Prostate gland (tissue), 2 donors: ENCODE results near the gene LSMEM2. TPM values are rescaled to one million over a fixed set of nuclear protein-coding genes. Genes with fewer than 3 reads are reported as not detected.

Experiments used
- DNase-seq: peaks from one replicate; pipeline ENCODE4 v3.0.0-alpha.2; 2019; ENCODE audit warnings: low spot score
- H3K27ac ChIP-seq, 2 donors: fragments of 200-600 bp; sonication (generic); 2 replicates each; pipeline ENCODE4 v1.5.1; 2017 to 2019
- H3K27me3 ChIP-seq: fragments of 200-600 bp; sonication (generic); replicated peaks from 2 replicates; pipeline ENCODE4 v1.5.1; 2019; ENCODE audit not compliant: insufficient read depth
- H3K36me3 ChIP-seq, 2 donors: fragments of 200-600 bp; sonication (generic); 1 replicate in 1 of 2; 2 replicates in 1 of 2; pipeline versions ENCODE4 v1.5.1 to v1.8.1; 2017 to 2019
- H3K4me1 ChIP-seq: fragments of 200-600 bp; sonication (generic); replicated peaks from 2 replicates; pipeline ENCODE4 v1.5.1; 2019
- H3K4me3 ChIP-seq, 2 donors: fragments of 200-600 bp; sonication (generic); 2 replicates each; pipeline ENCODE4 v1.5.1; 2017 to 2019
- H3K9me3 ChIP-seq: fragments of 200-600 bp; sonication (generic); 2 replicates; pipeline ENCODE4 v1.5.1; 2017
- POLR2A ChIP-seq: fragments of 450-650 bp; IDR thresholded peaks from one replicate; pipeline ENCODE4 v1.6.1; 2016; ENCODE audit warnings: antibody characterized with exemption, mild to moderate bottlenecking
- POLR2AphosphoS5 ChIP-seq: sonication (generic); formaldehyde crosslinking; IDR thresholded peaks from one replicate; pipeline ENCODE4 v1.6.1; 2017; ENCODE audit warnings: antibody characterized with exemption
- WGBS: methylation state at CpG from one replicate; pipeline ENCODE4 v1.1.5; 2018; 5-methylcytosine and 5-hydroxymethylcytosine counted together
- intact Hi-C: fragments of 100-400 bp; cut with DNase I; formaldehyde crosslinking; loops from one replicate; pipeline ENCODE4 v1.14.2; 2022
- total RNA-seq, 2 donors: library from RNA; depleted of rRNA; stranded (reverse); fragments of >200 nt; gene quantifications; one replicate each; pipeline ENCODE4 v1.1.0, GENCODE V29; 2016
- TF ChIP-seq, protein P1 (sequence below), 4 experiments: fragments of 200-600 bp in 2 of 4; fragments of 450-650 bp in 2 of 4; sonication (generic) in 2 of 4; IDR thresholded peaks; 1 replicate in 3 of 4; 2 replicates in 1 of 4; pipeline ENCODE4 v1.5.1; 2016 to 2019; ENCODE audit warnings: antibody characterized with exemption in 4 of 4, mild to moderate bottlenecking in 2 of 4, moderate library complexity in 2 of 4

The LSMEM2 gene
- total RNA-seq, 2 donors from 2014 or later, result not detected

DNA sequence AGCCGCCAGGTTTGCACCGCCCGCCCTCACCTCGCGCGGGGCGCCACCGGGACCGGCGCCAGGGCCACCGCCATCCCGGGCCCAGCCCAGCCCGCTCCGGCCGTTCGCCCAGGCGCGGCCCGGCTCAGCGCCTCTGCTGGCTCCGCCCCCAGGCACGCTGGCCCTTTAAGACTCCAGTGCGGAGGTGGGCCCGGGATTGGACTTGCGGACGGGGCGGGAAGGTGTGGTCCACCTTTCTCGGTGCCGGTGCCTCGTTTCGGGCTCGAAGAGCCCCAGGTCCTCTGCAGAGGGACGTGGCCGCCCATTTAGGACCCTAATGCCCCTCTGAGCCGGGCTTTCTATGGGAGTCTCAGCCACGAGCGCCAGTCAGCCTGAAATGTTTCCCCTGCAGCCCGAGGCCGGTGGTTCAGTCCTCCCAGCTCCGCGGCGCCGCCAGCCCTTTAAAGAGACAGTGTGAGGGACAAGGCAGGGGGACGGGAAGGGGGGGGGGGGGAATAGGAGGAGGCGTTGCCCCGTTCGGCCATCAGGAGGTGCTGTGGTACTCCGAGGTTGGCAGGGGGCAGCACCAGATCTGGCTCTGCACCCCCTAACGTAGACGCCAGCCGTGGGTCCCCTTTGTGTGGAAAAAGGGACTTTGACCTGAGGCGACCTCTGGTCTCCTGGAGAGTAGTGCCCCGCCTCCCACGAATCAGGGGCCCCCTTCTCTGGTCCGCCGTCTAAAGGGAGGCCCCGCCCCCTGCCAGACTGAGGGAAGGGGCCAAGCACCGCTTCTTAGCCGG is 42.6 kb downstream of the LSMEM2 start:
- TF ChIP-seq, protein P1, sequence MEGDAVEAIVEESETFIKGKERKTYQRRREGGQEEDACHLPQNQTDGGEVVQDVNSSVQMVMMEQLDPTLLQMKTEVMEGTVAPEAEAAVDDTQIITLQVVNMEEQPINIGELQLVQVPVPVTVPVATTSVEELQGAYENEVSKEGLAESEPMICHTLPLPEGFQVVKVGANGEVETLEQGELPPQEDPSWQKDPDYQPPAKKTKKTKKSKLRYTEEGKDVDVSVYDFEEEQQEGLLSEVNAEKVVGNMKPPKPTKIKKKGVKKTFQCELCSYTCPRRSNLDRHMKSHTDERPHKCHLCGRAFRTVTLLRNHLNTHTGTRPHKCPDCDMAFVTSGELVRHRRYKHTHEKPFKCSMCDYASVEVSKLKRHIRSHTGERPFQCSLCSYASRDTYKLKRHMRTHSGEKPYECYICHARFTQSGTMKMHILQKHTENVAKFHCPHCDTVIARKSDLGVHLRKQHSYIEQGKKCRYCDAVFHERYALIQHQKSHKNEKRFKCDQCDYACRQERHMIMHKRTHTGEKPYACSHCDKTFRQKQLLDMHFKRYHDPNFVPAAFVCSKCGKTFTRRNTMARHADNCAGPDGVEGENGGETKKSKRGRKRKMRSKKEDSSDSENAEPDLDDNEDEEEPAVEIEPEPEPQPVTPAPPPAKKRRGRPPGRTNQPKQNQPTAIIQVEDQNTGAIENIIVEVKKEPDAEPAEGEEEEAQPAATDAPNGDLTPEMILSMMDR (IDR thresholded peaks at IDR 0.05), result peak in 2 of 4 experiments; percentile 21 to 66
- TF ChIP-seq POLR2A (no peak), POLR2AphosphoS5 (peak; percentile 73)
- Histone ChIP-seq H3K4me3 (peak overlapping the region; percentile 48 to 68), H3K9me3 (no peaks in the 10 kb centered on the region), H3K27me3 (no peaks in the 10 kb centered on the region), H3K36me3 (no peaks in the 10 kb centered on the region), H3K4me1 (peaks cover 27% of the 10 kb centered on the region), H3K27ac (peak overlapping the region; percentile 88 to 95)
- peak; percentile 84 for DNase-seq
- intact Hi-C loops, result loop anchor here (2.0 to 5.0 kb wide), 2 partner anchors 61 to 84 kb away; partner anchors contain the start of gene GNAI2
- 2% methylated on average over 45 of the region's 59 CpGs for WGBS

DNA sequence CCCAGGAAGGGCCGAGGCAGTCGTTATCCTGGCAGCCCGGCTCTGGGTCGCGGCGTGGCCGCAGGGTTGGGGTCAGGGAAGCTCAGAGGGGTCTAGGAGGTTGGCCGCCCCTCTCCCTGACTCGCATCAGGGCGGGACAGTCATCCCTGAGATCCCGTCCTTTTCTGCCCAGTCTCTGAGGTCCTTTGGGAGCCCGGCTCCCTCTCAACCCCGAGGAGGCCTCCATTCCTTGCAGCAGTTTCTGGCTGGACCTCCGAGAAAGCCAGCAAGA is 43.2 kb downstream of the LSMEM2 start:
- Histone ChIP-seq H3K36me3 (no peaks in the 10 kb centered on the region), H3K4me1 (peaks cover 26% of the 10 kb centered on the region), H3K4me3 (peak overlapping the region; percentile 48 to 68), H3K27ac (peak overlapping the region; percentile 88 to 95), H3K27me3 (no peaks in the 10 kb centered on the region), H3K9me3 (no peaks in the 10 kb centered on the region)
- WGBS, result 20% methylated on average over 9 of the region's 14 CpGs
- TF ChIP-seq, protein P1 (IDR thresholded peaks at IDR 0.05), result no peak
- TF ChIP-seq POLR2AphosphoS5 (no peak), POLR2A (no peak)
- intact Hi-C loops, result loop anchor here (2.0 to 5.0 kb wide), 2 partner anchors 61 to 85 kb away; partner anchors contain the start of gene GNAI2
- no peak for DNase-seq

DNA sequence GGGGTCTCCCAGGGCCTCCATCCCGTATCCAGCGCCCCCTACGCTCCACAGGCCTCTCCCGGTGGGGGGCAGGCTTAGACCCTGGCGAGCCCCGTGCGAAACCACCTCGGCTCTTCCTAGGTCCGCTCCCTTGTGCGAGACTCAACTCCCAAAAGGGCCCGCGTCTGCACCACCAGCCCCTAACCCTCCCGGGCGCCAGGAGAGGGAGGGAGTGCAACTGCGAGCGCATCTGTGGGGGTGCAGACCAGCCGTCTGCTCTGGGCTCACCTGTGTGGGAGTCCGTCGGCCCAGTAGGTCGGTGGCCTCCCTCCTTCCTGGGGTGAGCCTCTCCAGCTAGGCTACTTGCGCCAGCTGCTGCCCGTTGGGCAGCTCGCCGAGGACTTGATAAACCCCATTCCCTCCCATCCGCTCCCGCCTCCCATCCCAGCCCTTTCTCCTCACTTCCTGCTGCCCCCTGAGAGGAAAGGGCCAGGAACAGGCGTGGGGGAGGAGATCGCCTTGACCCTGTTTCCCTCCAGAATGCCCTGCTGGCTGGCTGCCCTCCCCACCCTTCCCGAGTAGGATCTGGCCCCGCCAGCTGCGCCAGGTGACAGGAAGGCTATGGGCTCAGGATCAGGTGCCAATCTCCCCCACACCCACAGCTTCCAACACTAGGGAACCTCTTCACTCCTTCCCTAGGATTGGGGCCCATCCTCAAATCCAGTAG is 43.7 kb downstream of the LSMEM2 start, which contains the start of gene HYAL2:
TSS of gene HYAL2 (minus strand) at position 360 of the 706 bp plus-strand sequence. CDS start 2,256 bp downstream, outside the sequence.
- peak within 1 kb of the TSS; percentile 88 to 95 for H3K27ac ChIP-seq
- no peaks in the 10 kb centered on the region for H3K27me3 ChIP-seq
- intact Hi-C loops, result loop anchor here (2.0 to 5.0 kb wide), 2 partner anchors 62 to 85 kb away; partner anchors contain the start of gene GNAI2
- no peak for DNase-seq
- TF ChIP-seq POLR2A, result no peak
- no peak for TF ChIP-seq POLR2AphosphoS5
- TF ChIP-seq, protein P1 (IDR thresholded peaks at IDR 0.05), result no peak
- peaks cover 26% of the 10 kb centered on the region for H3K4me1 ChIP-seq
- H3K9me3 ChIP-seq, result no peaks in the 10 kb centered on the region
- WGBS, result 31% methylated on average over 31 of the region's 31 CpGs
- H3K4me3 ChIP-seq, result peak within 1 kb of the TSS; percentile 48 to 68
- no peaks in the 10 kb centered on the region for H3K36me3 ChIP-seq

DNA sequence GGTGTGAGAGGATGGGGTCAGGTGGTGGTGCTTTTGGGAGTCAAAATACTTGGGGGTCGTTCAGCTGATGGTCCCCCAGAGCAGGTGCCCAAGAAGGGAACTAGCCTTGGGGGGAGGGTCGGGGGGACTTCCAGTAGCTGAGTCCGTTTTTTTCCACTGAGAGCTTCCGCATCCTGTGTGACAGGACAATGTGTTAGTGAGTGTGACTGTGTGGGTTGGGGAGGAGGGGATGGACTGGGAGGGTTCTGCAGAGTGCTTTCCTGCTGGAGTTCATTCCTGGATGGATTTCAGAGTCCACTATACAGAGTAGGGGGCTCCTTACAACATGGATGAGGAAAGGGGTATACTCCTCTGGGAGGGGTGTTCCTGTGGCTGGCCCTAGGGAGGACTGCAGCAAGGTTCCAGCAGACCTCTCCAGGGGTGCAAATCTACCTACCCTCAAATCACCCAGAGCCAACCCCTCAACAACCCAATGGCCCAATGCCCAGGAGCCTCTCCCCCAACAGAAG is 44.3 kb downstream of the LSMEM2 start:
- H3K9me3 ChIP-seq, result no peaks in the 10 kb centered on the region
- 39% methylated on average over 4 of the region's 4 CpGs for WGBS
- H3K27ac ChIP-seq, result peak overlapping the region; percentile 88 to 95
- peaks cover 20% of the 10 kb centered on the region for H3K4me1 ChIP-seq
- DNase-seq, result no peak
- no peaks in the 10 kb centered on the region for H3K27me3 ChIP-seq
- no peak for TF ChIP-seq POLR2AphosphoS5
- no peak for TF ChIP-seq POLR2A
- TF ChIP-seq, protein P1 (IDR thresholded peaks at IDR 0.05), result no peak
- intact Hi-C loops, result loop anchor here (2.0 to 5.0 kb wide), 2 partner anchors 62 to 86 kb away; partner anchors contain the start of gene GNAI2
- H3K4me3 ChIP-seq, result no peak overlapping the region
- no peaks in the 10 kb centered on the region for H3K36me3 ChIP-seq
